Measurements from ENCODE around the gene EBF3.

- TF ChIP-seq, protein P1, sequence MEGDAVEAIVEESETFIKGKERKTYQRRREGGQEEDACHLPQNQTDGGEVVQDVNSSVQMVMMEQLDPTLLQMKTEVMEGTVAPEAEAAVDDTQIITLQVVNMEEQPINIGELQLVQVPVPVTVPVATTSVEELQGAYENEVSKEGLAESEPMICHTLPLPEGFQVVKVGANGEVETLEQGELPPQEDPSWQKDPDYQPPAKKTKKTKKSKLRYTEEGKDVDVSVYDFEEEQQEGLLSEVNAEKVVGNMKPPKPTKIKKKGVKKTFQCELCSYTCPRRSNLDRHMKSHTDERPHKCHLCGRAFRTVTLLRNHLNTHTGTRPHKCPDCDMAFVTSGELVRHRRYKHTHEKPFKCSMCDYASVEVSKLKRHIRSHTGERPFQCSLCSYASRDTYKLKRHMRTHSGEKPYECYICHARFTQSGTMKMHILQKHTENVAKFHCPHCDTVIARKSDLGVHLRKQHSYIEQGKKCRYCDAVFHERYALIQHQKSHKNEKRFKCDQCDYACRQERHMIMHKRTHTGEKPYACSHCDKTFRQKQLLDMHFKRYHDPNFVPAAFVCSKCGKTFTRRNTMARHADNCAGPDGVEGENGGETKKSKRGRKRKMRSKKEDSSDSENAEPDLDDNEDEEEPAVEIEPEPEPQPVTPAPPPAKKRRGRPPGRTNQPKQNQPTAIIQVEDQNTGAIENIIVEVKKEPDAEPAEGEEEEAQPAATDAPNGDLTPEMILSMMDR (IDR thresholded peaks at IDR 0.05), result no peak
- no peak for TF ChIP-seq POLR2A (IDR thresholded peaks at IDR 0.05)
Measured at GRCh38 chr10:129941199-129942018, 22.7 kb downstream of the EBF3 start.
